GM23338 (cell line): ENCODE data around the gene ZNF691. TPM values are rescaled to one million over a fixed set of nuclear protein-coding genes. Genes with fewer than 3 reads are reported as not detected.

ENCODE experiments used
- ATAC-seq: fragments of 200-7000 bp; cut with Tn5 transposase; 3 replicates; pipeline ENCODE4 v1.9.1; 2020
- DNase-seq: peaks from one replicate; pipeline ENCODE4 v3.0.0-alpha.2; 2015; ENCODE audit warnings: low spot score
- H2AFZ ChIP-seq: fragments of 200-600 bp; sonication (generic); 2 replicates; pipeline ENCODE4 v1.8.0; 2016; ENCODE audit warnings: antibody characterized with exemption, mild to moderate bottlenecking, moderate library complexity
- H3F3A ChIP-seq: fragments of 200-600 bp; sonication (generic); replicated peaks from 2 replicates; pipeline ENCODE4 v1.8.0; 2017; ENCODE audit warnings: antibody characterized with exemption, mixed run types, low read depth
- H3K27ac ChIP-seq: fragments of 200-600 bp; sonication (generic); 2 replicates; pipeline ENCODE4 v1.6.1; 2016; ENCODE audit warnings: low read depth
- H3K27me3 ChIP-seq: fragments of 200-600 bp; sonication (generic); 2 replicates; pipeline ENCODE4 v1.8.0; 2016; ENCODE audit warnings: mild to moderate bottlenecking, mixed run types, moderate library complexity; ENCODE audit not compliant: insufficient read depth
- H3K36me3 ChIP-seq: fragments of 200-600 bp; sonication (generic); 2 replicates; pipeline ENCODE4 v1.8.0; 2016; ENCODE audit warnings: mild to moderate bottlenecking; ENCODE audit not compliant: insufficient read depth
- H3K4me1 ChIP-seq: fragments of 200-600 bp; sonication (generic); 2 replicates; pipeline ENCODE4 v1.8.0; 2016; ENCODE audit warnings: mild to moderate bottlenecking, moderate library complexity; ENCODE audit not compliant: insufficient read depth
- H3K4me2 ChIP-seq: fragments of 200-600 bp; sonication (generic); 2 replicates; pipeline ENCODE4 v1.7.1; 2017; ENCODE audit warnings: mixed run types
- H3K4me3 ChIP-seq: fragments of 200-600 bp; sonication (generic); 2 replicates; pipeline ENCODE4 v1.6.1; 2016; ENCODE audit warnings: mixed run types
- H3K79me2 ChIP-seq: fragments of 200-600 bp; sonication (generic); replicated peaks from 2 replicates; pipeline ENCODE4 v1.8.0; 2017; ENCODE audit warnings: mild to moderate bottlenecking; ENCODE audit not compliant: insufficient read depth
- H3K9me2 ChIP-seq: fragments of 200-600 bp; sonication (generic); 2 replicates; pipeline ENCODE4 v1.8.0; 2017; ENCODE audit not compliant: insufficient read depth
- H4K20me1 ChIP-seq: fragments of 200-600 bp; sonication (generic); replicated peaks from 2 replicates; pipeline ENCODE4 v1.8.0; 2017; ENCODE audit warnings: mild to moderate bottlenecking; ENCODE audit not compliant: insufficient read depth
- H3K27ac Mint-ChIP-seq: 2 replicates; pipeline ENCODE4 v1.8.0; 2020; ENCODE audit warnings: inconsistent platforms, mild to moderate bottlenecking, moderate library complexity, mixed read lengths
- H3K27me3 Mint-ChIP-seq: 3 replicates; pipeline ENCODE4 v1.8.0; 2022; ENCODE audit warnings: low read depth, mild to moderate bottlenecking, moderate library complexity, mixed read lengths, inconsistent platforms; ENCODE audit not compliant: insufficient read depth, poor library complexity
- H3K36me3 Mint-ChIP-seq: 3 replicates; pipeline ENCODE4 v1.8.0; 2021; ENCODE audit warnings: low read depth, mild to moderate bottlenecking, inconsistent platforms, moderate library complexity, mixed read lengths
- H3K4me1 Mint-ChIP-seq: 3 replicates; pipeline ENCODE4 v1.8.0; 2020; ENCODE audit warnings: mild to moderate bottlenecking, inconsistent platforms, mixed read lengths
- H3K4me3 Mint-ChIP-seq: 3 replicates; pipeline ENCODE4 v1.8.0; 2021; ENCODE audit warnings: moderate library complexity, mild to moderate bottlenecking, inconsistent platforms, mixed read lengths
- H3K9me3 Mint-ChIP-seq: 3 replicates; pipeline ENCODE4 v1.8.0; 2020; ENCODE audit warnings: moderate library complexity, mild to moderate bottlenecking, inconsistent platforms, mixed read lengths
- CREB1 ChIP-seq: fragments of 250-450 bp; sonication (Bioruptor Pico); IDR thresholded peaks from 2 replicates; pipeline ENCODE4 v1.5.0; 2020; ENCODE audit warnings: low read depth, mild to moderate bottlenecking, moderate library complexity
- EZH2 ChIP-seq: fragments of 200-600 bp; sonication (generic); IDR thresholded peaks from one replicate; pipeline ENCODE4 v1.8.0; 2017; ENCODE audit warnings: antibody characterized with exemption, mild to moderate bottlenecking, low read depth; ENCODE audit not compliant: unreplicated experiment
- JUNB ChIP-seq: IDR thresholded peaks from one replicate; pipeline ENCODE4 v1.6.1; 2016; ENCODE audit warnings: antibody characterized with exemption; ENCODE audit not compliant: unreplicated experiment
- POLR2AphosphoS5 ChIP-seq: IDR thresholded peaks from 2 replicates; pipeline ENCODE4 v1.6.1; 2016; ENCODE audit warnings: antibody characterized with exemption, low read depth
- REST ChIP-seq: IDR thresholded peaks from one replicate; pipeline ENCODE4 v1.6.1; 2018; ENCODE audit warnings: antibody characterized with exemption; ENCODE audit not compliant: unreplicated experiment
- ZNF114 ChIP-seq: fragments of 250-450 bp; sonication (Bioruptor Pico); IDR thresholded peaks from 2 replicates; pipeline ENCODE4 v1.5.0; 2020; ENCODE audit warnings: mild to moderate bottlenecking, moderate library complexity
- ZNF462 ChIP-seq: fragments of 250-450 bp; sonication (Bioruptor Pico); IDR thresholded peaks from 2 replicates; pipeline ENCODE4 v1.5.0; 2020; ENCODE audit warnings: mild to moderate bottlenecking, moderate library complexity
- polyA plus RNA-seq: library from polyadenylated mRNA; unstranded; fragments of >200 nt; fragmentation: Nextera tagmentation; extraction: Ambion mirVana; gene quantifications from 2 replicates; pipeline ENCODE4 v1.2.1, GENCODE V29; 2016
- total RNA-seq: library from RNA; depleted of rRNA; stranded (reverse); fragments of >200 nt; shearing (Covaris generic); gene quantifications from 2 replicates; pipeline ENCODE4 v1.2.3, GENCODE V29; 2014

Gene ZNF691
- total and polyA plus RNA-seq, 2 experiments from 2014 or later, result 21.3 to 27.7 TPM

GRCh38 chr1:42877380-42877779, 31.0 kb downstream of the ZNF691 start:
- Histone ChIP-seq H2AFZ (peak overlapping the region; percentile 77; the same call in 1 of the 2 replicates), H3K4me1 (no peaks in the 10 kb centered on the region), H4K20me1 (no peaks in the 10 kb centered on the region), H3K27me3 (no peaks in the 10 kb centered on the region), H3F3A (no peaks in the 10 kb centered on the region), H3K36me3 (no peaks in the 10 kb centered on the region), H3K4me3 (no peak overlapping the region), H3K9me2 (no peaks in the 10 kb centered on the region), H3K4me2 (no peak overlapping the region), H3K27ac (no peak overlapping the region), H3K79me2 (no peaks in the 10 kb centered on the region)
- peaks cover 13% of the 10 kb centered on the region; the same call in 2 of the 3 replicates for H3K9me3 Mint-ChIP-seq
- H3K27ac Mint-ChIP-seq, result no peak overlapping the region; the same call in 1 of the 2 replicates
- no peak overlapping the region for H3K4me3 Mint-ChIP-seq
- no peaks in the 10 kb centered on the region for H3K36me3 Mint-ChIP-seq
- DNase-seq (peak; percentile 20), ATAC-seq (peak; percentile 79)
- H3K27me3 Mint-ChIP-seq, result peaks cover 2% of the 10 kb centered on the region
- H3K4me1 Mint-ChIP-seq, result peaks cover 9% of the 10 kb centered on the region; the same call in 2 of the 3 replicates
- TF ChIP-seq JUNB, result no peak
- TF ChIP-seq REST, result no peak
- no peak for TF ChIP-seq ZNF114
- no peak for TF ChIP-seq CREB1
- TF ChIP-seq EZH2, result no peak
- no peak for TF ChIP-seq ZNF462 (CRISPR knock-in tag)
- no peak for TF ChIP-seq POLR2AphosphoS5
